ENCODE measurements around the gene PIGU.

The PIGU gene

GRCh38 chr20:34693414-34693813 lies 16.5 kb upstream of the PIGU start:
- TF ChIP-seq CTCF (IDR thresholded peaks at IDR 0.05; ENCODE audit: low read depth, low read length, missing control alignments) = no peak
- DNase-seq (ENCODE audit: low read depth) = no peak
- no peak overlapping the region for H3K4me3 ChIP-seq (ENCODE audit: low read depth, low read length)

DNA sequence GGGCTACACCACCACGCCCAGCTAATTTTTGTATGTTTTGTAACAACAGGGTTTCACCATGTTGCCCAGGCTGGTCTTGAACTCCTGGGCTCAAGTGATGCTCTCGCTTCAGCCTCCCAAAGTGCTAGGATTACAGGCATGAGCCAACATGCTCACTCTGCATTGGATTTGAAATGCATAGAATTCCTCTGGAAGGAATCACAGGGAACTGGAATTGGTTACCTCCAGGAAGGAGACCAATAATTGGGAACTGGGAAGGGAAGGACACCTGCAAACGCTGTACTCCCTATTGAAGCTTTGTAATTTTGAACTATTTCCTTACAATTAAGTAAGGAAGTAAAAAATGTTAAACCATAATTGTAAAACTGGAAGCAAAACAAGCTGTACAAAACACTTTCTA lies 14.9 kb upstream of the PIGU start:
- no peak overlapping the region for H3K4me3 ChIP-seq (ENCODE audit: low read depth, low read length)
- no peak for TF ChIP-seq CTCF (IDR thresholded peaks at IDR 0.05; ENCODE audit: low read depth, low read length, missing control alignments)
- DNase-seq (ENCODE audit: low read depth) = no peak

DNA sequence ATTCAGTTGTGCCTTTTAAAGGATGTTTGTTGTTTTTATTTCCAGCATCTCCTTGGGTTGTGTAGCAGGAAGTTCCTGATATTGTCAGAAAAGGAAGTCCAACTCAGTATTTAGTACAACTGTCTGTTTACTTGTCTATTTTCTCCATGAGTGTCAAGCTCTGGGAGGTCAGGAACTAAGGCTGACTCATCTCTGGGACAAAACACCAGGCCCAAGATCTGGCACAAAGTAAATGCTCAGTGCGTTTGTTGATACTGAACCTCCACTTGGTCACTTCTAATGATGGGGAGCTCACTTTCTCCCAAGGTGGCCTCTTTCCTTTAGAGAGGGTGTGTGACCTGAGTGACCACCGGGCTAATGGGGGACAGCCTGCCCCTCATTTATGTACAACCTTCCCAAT lies 12.6 kb upstream of the PIGU start:
- no peak overlapping the region for H3K4me3 ChIP-seq (ENCODE audit: low read depth, low read length)
- TF ChIP-seq CTCF (IDR thresholded peaks at IDR 0.05; ENCODE audit: low read depth, low read length, missing control alignments) = no peak
- DNase-seq (ENCODE audit: low read depth) = no peak

DNA sequence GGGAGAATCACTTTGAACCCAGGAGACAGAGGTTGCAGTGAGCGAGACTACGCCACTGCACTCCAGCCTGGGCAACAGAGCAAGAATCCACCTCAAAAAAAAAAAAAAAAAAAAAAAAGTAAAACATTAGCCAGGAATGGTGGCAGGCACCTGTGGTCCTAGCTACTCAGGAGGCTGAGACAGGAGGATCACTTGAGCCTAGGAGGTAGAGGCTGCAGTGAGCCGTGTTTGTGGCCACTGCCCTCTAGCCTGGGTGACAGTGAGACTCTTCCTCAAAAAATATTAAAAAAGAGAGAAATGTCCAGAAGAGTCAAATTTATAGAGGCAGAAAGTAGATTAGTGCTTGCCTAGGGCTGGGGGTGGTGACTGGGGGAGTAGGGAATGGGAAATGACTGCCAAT lies 6.8 kb upstream of the PIGU start:
- TF ChIP-seq CTCF (IDR thresholded peaks at IDR 0.05; ENCODE audit: low read depth, low read length, missing control alignments) = no peak
- no peak for DNase-seq (ENCODE audit: low read depth)
- no peak overlapping the region for H3K4me3 ChIP-seq (ENCODE audit: low read depth, low read length)

- no peak for DNase-seq (ENCODE audit: low read depth)
Measured at GRCh38 chr20:34680586-34681175, 3.8 kb upstream of the PIGU start.

DNA sequence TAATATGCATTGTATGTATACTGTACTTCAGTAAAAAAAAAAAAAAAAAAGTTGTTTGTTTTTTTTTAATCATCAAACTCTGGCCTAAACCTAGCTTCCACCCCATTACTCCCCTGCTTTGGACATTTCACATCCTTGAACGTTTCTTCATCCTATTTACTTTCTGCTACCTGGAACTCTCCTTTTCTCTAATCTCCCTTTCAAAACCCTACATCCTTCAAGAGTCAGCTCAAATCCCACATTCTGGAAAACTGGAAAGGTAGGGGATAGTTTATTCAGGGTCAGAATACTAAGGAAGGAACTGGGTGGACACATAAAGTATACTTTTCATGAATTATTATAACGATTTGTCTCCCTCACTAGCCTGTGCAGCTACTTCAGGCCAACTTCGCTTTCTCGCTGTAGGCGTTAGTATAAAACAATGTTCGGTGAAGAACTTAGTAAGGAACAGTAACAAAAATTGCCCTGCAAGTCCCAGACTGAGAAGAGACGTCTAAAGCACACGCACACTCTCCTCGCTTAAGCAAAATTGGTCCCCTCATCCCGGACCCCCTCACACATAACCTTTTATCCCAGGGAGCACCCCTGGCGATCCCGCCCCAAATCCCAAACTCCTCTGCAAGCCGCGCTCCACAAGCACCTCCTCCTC lies 775 bp downstream of the PIGU start:
- peak overlapping the region; percentile 86 for H3K4me3 ChIP-seq (ENCODE audit: low read depth, low read length)
- DNase-seq (ENCODE audit: low read depth) = no peak
- no peak for TF ChIP-seq CTCF (IDR thresholded peaks at IDR 0.05; ENCODE audit: low read depth, low read length, missing control alignments)

More at GRCh38 chr20:34680586-34681175, 3.8 kb upstream of the PIGU start:
- H3K4me3 ChIP-seq (ENCODE audit: low read depth, low read length) = no peak overlapping the region
- no peak for TF ChIP-seq CTCF (IDR thresholded peaks at IDR 0.05; ENCODE audit: low read depth, low read length, missing control alignments)

GRCh38 chr20:34675561-34675960 lies 1.3 kb downstream of the PIGU start:
- no peak overlapping the region; the same call in 1 of the 2 replicates for H3K4me3 ChIP-seq (ENCODE audit: low read depth, low read length)
- TF ChIP-seq CTCF (IDR thresholded peaks at IDR 0.05; ENCODE audit: low read depth, low read length, missing control alignments) = no peak

More at GRCh38 chr20:34675561-34675960, 1.3 kb downstream of the PIGU start:
- DNase-seq (ENCODE audit: low read depth) = no peak
